ENCODE data around the gene RET. TPM values are rescaled to one million over a fixed set of nuclear protein-coding genes. Genes with fewer than 3 reads are reported as not detected.

The RET gene
- total and polyA plus RNA-seq, 7 experiments from 2014 or later = 0.13 to 0.44 (median 0.20) TPM; not detected in 4

DNA sequence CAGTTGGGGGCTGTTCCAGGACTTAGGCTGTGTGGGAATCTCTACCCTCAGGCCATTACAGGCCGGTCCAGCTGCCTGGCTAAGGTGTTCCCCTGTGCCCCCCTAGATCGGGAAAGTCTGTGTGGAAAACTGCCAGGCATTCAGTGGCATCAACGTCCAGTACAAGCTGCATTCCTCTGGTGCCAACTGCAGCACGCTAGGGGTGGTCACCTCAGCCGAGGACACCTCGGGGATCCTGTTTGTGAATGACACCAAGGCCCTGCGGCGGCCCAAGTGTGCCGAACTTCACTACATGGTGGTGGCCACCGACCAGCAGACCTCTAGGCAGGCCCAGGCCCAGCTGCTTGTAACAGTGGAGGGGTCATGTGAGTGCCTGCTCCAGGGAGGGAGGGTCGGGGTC is 34.2 kb downstream of the RET start:
- H3K36me3 Mint-ChIP-seq = no peaks in the 10 kb centered on the region
- H3K4me3 Mint-ChIP-seq = no peak overlapping the region

DNA sequence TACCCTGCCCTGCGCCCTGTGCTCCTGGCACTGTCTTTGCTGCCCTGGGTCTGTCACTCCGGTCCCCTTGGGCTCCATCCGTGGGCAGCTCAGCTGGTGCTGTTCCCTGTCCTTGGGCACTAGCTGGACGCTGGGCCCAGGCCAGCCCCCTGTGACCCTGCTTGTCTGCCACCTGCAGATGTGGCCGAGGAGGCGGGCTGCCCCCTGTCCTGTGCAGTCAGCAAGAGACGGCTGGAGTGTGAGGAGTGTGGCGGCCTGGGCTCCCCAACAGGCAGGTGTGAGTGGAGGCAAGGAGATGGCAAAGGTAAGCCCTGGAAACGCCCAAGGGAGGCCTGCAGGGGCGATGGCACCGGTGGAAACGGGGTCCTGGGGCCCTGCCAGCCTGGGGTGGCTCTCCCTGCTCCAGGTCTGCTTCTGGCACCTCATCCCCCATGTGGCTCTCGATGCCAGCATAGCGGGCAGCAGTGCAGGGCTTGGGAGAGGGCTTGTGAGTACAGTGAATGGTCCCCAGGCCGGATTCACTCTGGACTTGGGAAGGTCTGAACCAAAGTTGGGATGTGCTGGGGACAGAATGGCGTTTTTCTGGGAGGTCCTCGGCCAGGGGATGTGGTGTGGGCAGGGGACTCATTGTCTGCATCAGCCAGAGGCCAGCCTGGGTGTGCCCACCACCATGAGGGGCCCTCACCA is 35.2 kb downstream of the RET start:
- H3K4me3 ChIP-seq (ENCODE audit: low read length) = no peak overlapping the region
- no peaks in the 10 kb centered on the region for H3K4me1 ChIP-seq (ENCODE audit: control insufficient read depth in 2 of 2, insufficient read depth in 2 of 2, low read length in 2 of 2)
- no peak overlapping the region for H3K27ac ChIP-seq (ENCODE audit: low read depth, low read length)
- DNase-seq (no peak), ATAC-seq (no peak)
- H3K9me3 ChIP-seq (ENCODE audit: control insufficient read depth in 2 of 3, low read length in 3 of 3) = no peaks in the 10 kb centered on the region
- CTCF ChIA-PET = no interaction called here
- peaks cover 0 to 10% (median 0%) of the 10 kb centered on the region in 7 donors for H3K4me1 Mint-ChIP-seq
- H3K36me3 Mint-ChIP-seq = no peaks in the 10 kb centered on the region
- no peaks in the 10 kb centered on the region for H3K27me3 Mint-ChIP-seq
- H3K9me3 Mint-ChIP-seq = no peaks in the 10 kb centered on the region
- POLR2A ChIA-PET = no interaction called here
- H3K27ac Mint-ChIP-seq = no peak overlapping the region
- no peaks in the 10 kb centered on the region for H3K36me3 ChIP-seq (ENCODE audit: control insufficient read depth in 2 of 3, insufficient read depth in 3 of 3, low read length in 3 of 3)
- intact Hi-C loops (cut with micrococcal nuclease) = no loop called here
- H3K27me3 ChIP-seq (ENCODE audit: control insufficient read depth in 2 of 2, insufficient read depth in 2 of 2, low read length in 2 of 2) = no peaks in the 10 kb centered on the region
- no peak overlapping the region for H3K4me3 Mint-ChIP-seq

More for the DNA sequence above, 34.2 kb downstream of the RET start:
- Histone ChIP-seq H3K4me3 (ENCODE audit: low read length) (no peak overlapping the region), H3K4me1 (ENCODE audit: control insufficient read depth in 2 of 2, insufficient read depth in 2 of 2, low read length in 2 of 2) (no peaks in the 10 kb centered on the region), H3K27me3 (ENCODE audit: control insufficient read depth in 2 of 2, insufficient read depth in 2 of 2, low read length in 2 of 2) (no peaks in the 10 kb centered on the region), H3K36me3 (ENCODE audit: control insufficient read depth in 2 of 3, insufficient read depth in 3 of 3, low read length in 3 of 3) (no peaks in the 10 kb centered on the region), H3K9me3 (ENCODE audit: control insufficient read depth in 2 of 3, low read length in 3 of 3) (no peaks in the 10 kb centered on the region), H3K27ac (ENCODE audit: low read depth, low read length) (no peak overlapping the region)
- H3K27me3 Mint-ChIP-seq = no peaks in the 10 kb centered on the region
- peaks cover 0 to 16% (median 0%) of the 10 kb centered on the region in 7 donors for H3K4me1 Mint-ChIP-seq
- no peak for DNase-seq
- CTCF ChIA-PET = interaction anchor here (0.7 kb wide), 1 partner anchor 138 kb away, joined by 3 read pairs; no protein-coding TSS in a partner anchor
- POLR2A ChIA-PET = no interaction called here
- no peaks in the 10 kb centered on the region for H3K9me3 Mint-ChIP-seq
- intact Hi-C loops (cut with micrococcal nuclease) = no loop called here
- ATAC-seq = no peak
- H3K27ac Mint-ChIP-seq = no peak overlapping the region

DNA sequence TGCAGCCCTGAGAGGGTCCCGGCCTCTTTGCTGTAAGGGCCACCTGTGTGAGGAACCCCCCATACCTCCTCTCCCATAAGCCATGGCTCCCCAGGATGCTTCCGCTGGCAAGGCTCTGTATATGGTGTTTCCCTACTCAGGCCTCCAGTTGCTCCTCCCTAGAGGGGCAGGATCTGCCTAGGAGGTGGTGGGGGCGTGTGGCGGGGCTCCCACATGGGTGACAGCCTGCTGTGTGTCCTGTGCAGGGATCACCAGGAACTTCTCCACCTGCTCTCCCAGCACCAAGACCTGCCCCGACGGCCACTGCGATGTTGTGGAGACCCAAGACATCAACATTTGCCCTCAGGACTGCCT is 35.7 kb downstream of the RET start:
- CTCF ChIA-PET = no interaction called here
- POLR2A ChIA-PET = no interaction called here
- Mint-ChIP-seq H3K4me3 (no peak overlapping the region), H3K36me3 (no peaks in the 10 kb centered on the region), H3K9me3 (no peaks in the 10 kb centered on the region), H3K27ac (no peak overlapping the region), H3K27me3 (no peaks in the 10 kb centered on the region), H3K4me1 (peaks cover 0 to 9% (median 0%) of the 10 kb centered on the region in 7 donors)
- intact Hi-C loops (cut with micrococcal nuclease) = no loop called here
- Histone ChIP-seq H3K4me1 (ENCODE audit: control insufficient read depth in 2 of 2, insufficient read depth in 2 of 2, low read length in 2 of 2) (no peaks in the 10 kb centered on the region), H3K36me3 (ENCODE audit: control insufficient read depth in 2 of 3, insufficient read depth in 3 of 3, low read length in 3 of 3) (no peaks in the 10 kb centered on the region), H3K27ac (ENCODE audit: low read depth, low read length) (no peak overlapping the region), H3K27me3 (ENCODE audit: control insufficient read depth in 2 of 2, insufficient read depth in 2 of 2, low read length in 2 of 2) (no peaks in the 10 kb centered on the region), H3K9me3 (ENCODE audit: control insufficient read depth in 2 of 3, low read length in 3 of 3) (no peaks in the 10 kb centered on the region), H3K4me3 (ENCODE audit: low read length) (no peak overlapping the region)
- ATAC-seq (no peak), DNase-seq (no peak)

DNA sequence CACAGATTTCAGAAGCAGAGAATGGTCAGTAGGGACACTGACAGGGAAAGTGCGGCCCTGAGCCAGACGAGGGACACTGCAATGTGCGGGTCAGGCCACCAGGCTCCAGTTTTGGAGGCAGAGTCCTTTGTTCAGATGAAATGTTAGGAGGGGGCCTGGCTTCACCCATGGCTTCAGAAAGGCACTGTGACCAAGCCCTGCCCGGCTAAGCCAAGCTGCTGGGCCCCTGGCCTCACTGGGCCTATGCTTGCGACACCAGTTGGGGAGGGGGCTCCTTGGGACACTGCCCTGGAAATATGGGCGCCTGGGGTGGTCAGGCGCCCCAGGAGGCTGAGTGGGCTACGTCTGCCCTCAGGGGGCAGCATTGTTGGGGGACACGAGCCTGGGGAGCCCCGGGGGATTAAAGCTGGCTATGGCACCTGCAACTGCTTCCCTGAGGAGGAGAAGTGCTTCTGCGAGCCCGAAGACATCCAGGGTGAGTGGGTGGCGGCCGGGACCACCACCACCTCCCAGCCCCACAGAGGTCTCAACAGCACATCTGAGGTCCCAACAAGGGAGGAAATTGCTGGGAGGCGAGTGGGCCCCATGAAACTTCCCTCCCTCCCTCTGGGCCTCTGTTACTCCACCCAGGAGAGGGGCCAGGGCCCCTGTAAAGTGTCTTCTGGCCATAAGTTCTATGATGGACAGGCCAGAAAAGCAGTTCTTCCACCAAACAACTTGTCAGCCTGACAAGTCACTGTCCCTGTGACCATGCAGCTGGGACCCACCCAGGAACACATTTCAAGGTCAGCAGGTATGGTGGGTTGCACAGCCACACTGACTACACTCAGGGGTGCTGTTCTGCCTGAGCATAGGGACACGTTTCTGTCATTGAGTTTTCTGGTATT is 36.6 kb downstream of the RET start:
- no peak for DNase-seq
- no peaks in the 10 kb centered on the region for H3K9me3 ChIP-seq (ENCODE audit: control insufficient read depth in 2 of 3, low read length in 3 of 3)
- no peak overlapping the region for H3K27ac Mint-ChIP-seq
- peaks cover 0 to 7% (median 0%) of the 10 kb centered on the region in 7 donors for H3K4me1 Mint-ChIP-seq
- POLR2A ChIA-PET = no interaction called here
- no peak overlapping the region for H3K4me3 ChIP-seq (ENCODE audit: low read length)
- no peaks in the 10 kb centered on the region for H3K36me3 ChIP-seq (ENCODE audit: control insufficient read depth in 2 of 3, insufficient read depth in 3 of 3, low read length in 3 of 3)
- CTCF ChIA-PET = no interaction called here
- H3K9me3 Mint-ChIP-seq = no peaks in the 10 kb centered on the region
- intact Hi-C loops (cut with micrococcal nuclease) = no loop called here
- no peaks in the 10 kb centered on the region for H3K27me3 ChIP-seq (ENCODE audit: control insufficient read depth in 2 of 2, insufficient read depth in 2 of 2, low read length in 2 of 2)
- H3K4me3 Mint-ChIP-seq = no peak overlapping the region
- ATAC-seq = no peak
- no peaks in the 10 kb centered on the region for H3K27me3 Mint-ChIP-seq
- H3K4me1 ChIP-seq (ENCODE audit: control insufficient read depth in 2 of 2, insufficient read depth in 2 of 2, low read length in 2 of 2) = no peaks in the 10 kb centered on the region
- no peaks in the 10 kb centered on the region for H3K36me3 Mint-ChIP-seq
- no peak overlapping the region for H3K27ac ChIP-seq (ENCODE audit: low read depth, low read length)

DNA sequence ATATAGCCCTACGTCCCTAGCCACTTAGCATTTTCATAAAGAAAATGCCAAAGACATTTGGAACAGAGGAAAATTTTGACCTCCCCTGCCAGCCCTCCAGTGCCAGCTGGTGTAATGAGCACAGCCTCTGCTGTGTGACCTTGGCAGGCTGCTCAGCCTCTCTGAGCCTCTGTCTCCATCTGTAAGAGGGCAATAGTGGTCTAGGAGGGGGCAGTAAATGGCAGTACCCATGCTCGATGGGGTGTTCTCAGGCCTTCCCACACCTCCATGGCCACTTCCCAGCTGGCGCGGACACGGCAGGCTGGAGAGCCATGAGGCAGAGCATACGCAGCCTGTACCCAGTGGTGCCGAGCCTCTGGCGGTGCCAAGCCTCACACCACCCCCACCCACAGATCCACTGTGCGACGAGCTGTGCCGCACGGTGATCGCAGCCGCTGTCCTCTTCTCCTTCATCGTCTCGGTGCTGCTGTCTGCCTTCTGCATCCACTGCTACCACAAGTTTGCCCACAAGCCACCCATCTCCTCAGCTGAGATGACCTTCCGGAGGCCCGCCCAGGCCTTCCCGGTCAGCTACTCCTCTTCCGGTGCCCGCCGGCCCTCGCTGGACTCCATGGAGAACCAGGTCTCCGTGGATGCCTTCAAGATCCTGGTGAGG is 37.3 kb downstream of the RET start:
- Mint-ChIP-seq H3K36me3 (no peaks in the 10 kb centered on the region), H3K4me1 (peaks cover 0 to 12% (median 0%) of the 10 kb centered on the region in 7 donors), H3K9me3 (no peaks in the 10 kb centered on the region), H3K4me3 (no peak overlapping the region), H3K27ac (no peak overlapping the region), H3K27me3 (no peaks in the 10 kb centered on the region)
- Histone ChIP-seq H3K9me3 (ENCODE audit: control insufficient read depth in 2 of 3, low read length in 3 of 3) (no peaks in the 10 kb centered on the region), H3K36me3 (ENCODE audit: control insufficient read depth in 2 of 3, insufficient read depth in 3 of 3, low read length in 3 of 3) (no peaks in the 10 kb centered on the region), H3K27ac (ENCODE audit: low read depth, low read length) (no peak overlapping the region), H3K27me3 (ENCODE audit: control insufficient read depth in 2 of 2, insufficient read depth in 2 of 2, low read length in 2 of 2) (no peaks in the 10 kb centered on the region), H3K4me1 (ENCODE audit: control insufficient read depth in 2 of 2, insufficient read depth in 2 of 2, low read length in 2 of 2) (no peaks in the 10 kb centered on the region), H3K4me3 (ENCODE audit: low read length) (no peak overlapping the region)
- intact Hi-C loops (cut with micrococcal nuclease) = no loop called here
- POLR2A ChIA-PET = no interaction called here
- ATAC-seq = no peak
- no peak for DNase-seq
- CTCF ChIA-PET = no interaction called here

DNA sequence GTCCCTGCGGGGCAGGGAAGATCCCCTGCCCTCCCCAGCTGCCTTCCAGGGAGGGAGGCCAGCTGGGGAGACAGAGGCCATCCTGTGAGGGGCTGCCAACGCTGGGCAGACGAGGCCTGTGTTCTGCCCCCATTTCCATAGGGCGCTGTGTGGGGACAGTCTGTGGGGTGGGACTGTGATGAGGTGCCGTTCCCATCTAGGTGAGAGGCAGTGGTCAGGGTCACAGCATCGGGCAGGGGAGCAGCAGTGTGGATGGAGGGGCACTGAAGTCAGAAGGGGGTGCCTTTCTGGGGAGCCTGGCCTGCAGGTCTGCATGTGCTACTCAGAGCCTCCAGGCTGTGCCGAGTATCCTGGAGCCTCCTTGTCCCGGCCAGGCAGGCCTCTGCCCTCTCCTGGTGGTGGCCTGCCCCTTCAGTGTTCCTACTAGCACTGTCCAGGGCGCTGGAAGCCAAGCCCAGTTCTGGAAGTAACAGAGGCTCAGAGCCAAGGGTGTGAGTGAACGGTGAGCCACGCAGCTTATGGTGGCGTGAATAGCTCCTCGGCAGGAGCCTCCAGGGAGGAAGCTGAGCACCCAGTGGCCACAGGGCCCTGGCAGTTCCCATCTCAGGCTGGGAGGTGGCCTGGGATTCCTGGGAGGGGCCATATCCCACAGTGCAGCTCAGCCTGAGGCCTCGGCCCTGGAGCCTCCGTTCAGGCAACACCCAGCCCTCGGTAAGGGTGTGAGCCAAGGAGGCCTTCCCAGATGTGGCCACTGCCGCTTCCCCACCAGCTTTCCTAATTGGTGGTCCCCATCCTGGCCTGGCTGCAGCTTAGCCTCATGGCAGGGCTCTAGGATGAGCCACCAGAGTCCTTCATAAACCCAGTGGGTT is 38.1 kb downstream of the RET start:
- H3K36me3 Mint-ChIP-seq = no peaks in the 10 kb centered on the region
- DNase-seq = no peak
- H3K9me3 ChIP-seq (ENCODE audit: control insufficient read depth in 2 of 3, low read length in 3 of 3) = no peaks in the 10 kb centered on the region
- no peak overlapping the region for H3K4me3 Mint-ChIP-seq
- H3K4me1 Mint-ChIP-seq = peaks cover 0 to 17% (median 0%) of the 10 kb centered on the region in 7 donors
- H3K27me3 Mint-ChIP-seq = no peaks in the 10 kb centered on the region
- H3K27ac ChIP-seq (ENCODE audit: low read depth, low read length) = no peak overlapping the region
- intact Hi-C loops (cut with micrococcal nuclease) = no loop called here
- no peaks in the 10 kb centered on the region for H3K36me3 ChIP-seq (ENCODE audit: control insufficient read depth in 2 of 3, insufficient read depth in 3 of 3, low read length in 3 of 3)
- no peaks in the 10 kb centered on the region for H3K27me3 ChIP-seq (ENCODE audit: control insufficient read depth in 2 of 2, insufficient read depth in 2 of 2, low read length in 2 of 2)
- CTCF ChIA-PET = no interaction called here
- H3K27ac Mint-ChIP-seq = no peak overlapping the region
- ATAC-seq = no peak
- no peak overlapping the region for H3K4me3 ChIP-seq (ENCODE audit: low read length)
- POLR2A ChIA-PET = no interaction called here
- H3K4me1 ChIP-seq (ENCODE audit: control insufficient read depth in 2 of 2, insufficient read depth in 2 of 2, low read length in 2 of 2) = no peaks in the 10 kb centered on the region
- H3K9me3 Mint-ChIP-seq = no peaks in the 10 kb centered on the region

Data from naive thymus-derived CD4-positive, alpha-beta T cell (primary cell).